Activated CD4-positive, CD25-positive, alpha-beta regulatory T cell treated with anti-CD3 and anti-CD28 coated beads, Interleukin-2, amount 50 U/mL, for 24 hours (primary cell): ENCODE measurements around the gene GTPBP6.

Source experiments
- ATAC-seq, 2 donors: fragments of 150-1000 bp; cut with Tn5 transposase; one replicate each; pipeline ENCODE4 v1.10.0; 2021; ENCODE audit warnings: mild to moderate bottlenecking in 1 of 2, moderate library complexity in 1 of 2

The GTPBP6 gene

GRCh38 chrX:318739-319578, at the start of gene GTPBP6:
Gene GTPBP6, minus strand, starts transcription at chrX:318796. Its CDS starts 9 bp downstream, at chrX:318787.
- ATAC-seq: peak; percentile 82 to 84

GRCh38 chrX:367866-368265, 49.3 kb upstream of the GTPBP6 start:
- ATAC-seq: no peak

- ATAC-seq: no peak
These were observed 48.8 kb upstream of the GTPBP6 start for GRCh38 chrX:367349-367748.

- ATAC-seq: no peak
These were observed 45.2 kb upstream of the GTPBP6 start for GRCh38 chrX:363621-364375.

GRCh38 chrX:362937-363620, 44.5 kb upstream of the GTPBP6 start:
- no peak for ATAC-seq

- ATAC-seq: no peak
These were observed 43.8 kb upstream of the GTPBP6 start for GRCh38 chrX:362351-362750.

GRCh38 chrX:361231-362145, 42.9 kb upstream of the GTPBP6 start:
- ATAC-seq: no peak

- no peak for ATAC-seq
These were observed 42.0 kb upstream of the GTPBP6 start for GRCh38 chrX:360496-361150.

- ATAC-seq: no peak
These were observed 40.1 kb upstream of the GTPBP6 start for GRCh38 chrX:358651-359143.

GRCh38 chrX:357693-358471, 39.3 kb upstream of the GTPBP6 start:
- peak; percentile 96 to 98 for ATAC-seq

- ATAC-seq: peak; percentile 59 to 61
These were observed 38.6 kb upstream of the GTPBP6 start for GRCh38 chrX:357035-357692.

- ATAC-seq: no peak
These were observed 37.9 kb upstream of the GTPBP6 start for GRCh38 chrX:356385-357034.

GRCh38 chrX:355329-356050, 36.9 kb upstream of the GTPBP6 start:
- no peak for ATAC-seq

- no peak for ATAC-seq
These were observed 35.3 kb upstream of the GTPBP6 start for GRCh38 chrX:353566-354535.

- no peak for ATAC-seq
These were observed 34.2 kb upstream of the GTPBP6 start for GRCh38 chrX:352582-353314.

GRCh38 chrX:352181-352580, 33.6 kb upstream of the GTPBP6 start:
- ATAC-seq: no peak

GRCh38 chrX:351736-352135, 33.1 kb upstream of the GTPBP6 start:
- ATAC-seq: no peak
